Panc1 (cell line): Measurements from ENCODE around the gene MUC2. TPM values are rescaled to one million over a fixed set of nuclear protein-coding genes. Genes with fewer than 3 reads are reported as not detected.

Source experiments
- ATAC-seq: fragments of 200-7000 bp; cut with Tn5 transposase; 2 replicates; pipeline ENCODE4 v1.9.1; 2020; ENCODE audit warnings: mild to moderate bottlenecking, moderate library complexity
- BruUV-seq: library from RNA; stranded (reverse); fragments of 400-500 nt; replicated peaks from 2 replicates; lab custom pipeline; 2021; lab: Mats Ljungman, UMichigan
- CTCF ChIA-PET: fragments of 300-600 bp; sonication (Branson Sonifier 250); formaldehyde crosslinking; loops from one replicate; lab custom pipeline; 2022; ENCODE audit warnings: antibody characterized with exemption; lab: Charles Lee
- POLR2A ChIA-PET: fragments of 300-600 bp; sonication (Branson Sonifier 250); formaldehyde crosslinking; loops from one replicate; lab custom pipeline; 2022; ENCODE audit warnings: antibody characterized with exemption; lab: Charles Lee
- DNase-seq: peaks from one replicate; pipeline ENCODE4 v3.0.0-alpha.2; 2010; ENCODE audit warnings: low read depth, low spot score
- H3K27ac ChIP-seq: 2 replicates; pipeline ENCODE4 v1.5.1; 2011; ENCODE audit warnings: mild to moderate bottlenecking, low read length, inconsistent platforms
- H3K27me3 ChIP-seq: fragments of 200-500 bp; sonication (Bioruptor generic); 2 replicates; pipeline ENCODE4 v1.6.0; 2014; ENCODE audit warnings: low read length, inconsistent platforms; ENCODE audit not compliant: control insufficient read depth, insufficient read depth
- H3K36me3 ChIP-seq: fragments of 200-500 bp; sonication (Bioruptor generic); 2 replicates; pipeline ENCODE4 v1.5.1; 2014; ENCODE audit warnings: inconsistent platforms, mild to moderate bottlenecking, low read length, moderate library complexity; ENCODE audit not compliant: control insufficient read depth, insufficient read depth
- H3K4me1 ChIP-seq: 2 replicates; pipeline ENCODE4 v1.5.1; 2011; ENCODE audit warnings: inconsistent platforms, mild to moderate bottlenecking, low read length, moderate library complexity; ENCODE audit not compliant: control insufficient read depth, insufficient read depth
- H3K4me3 ChIP-seq, 2 experiments: 2 replicates each; pipeline ENCODE4 v1.5.1; 2011 to 2012; ENCODE audit warnings: low read depth in 2 of 2, low read length in 2 of 2, mild to moderate bottlenecking in 2 of 2, inconsistent platforms in 1 of 2, moderate library complexity in 1 of 2
- H3K9me3 ChIP-seq: fragments of 200-500 bp; sonication (Bioruptor generic); 2 replicates; pipeline ENCODE4 v1.5.1; 2014; ENCODE audit warnings: low read depth, mild to moderate bottlenecking, inconsistent platforms, low read length, moderate library complexity; ENCODE audit not compliant: control insufficient read depth, insufficient read depth
- POLR2AphosphoS5 ChIP-seq: IDR thresholded peaks from 2 replicates; pipeline ENCODE4 v1.6.1; 2012; ENCODE audit warnings: mild to moderate bottlenecking, low read depth, low read length, moderate library complexity
- SIN3A ChIP-seq: IDR thresholded peaks from 2 replicates; pipeline ENCODE4 v1.6.1; 2012; ENCODE audit warnings: low read depth, mild to moderate bottlenecking, low read length, moderate library complexity, borderline replicate concordance; ENCODE audit not compliant: insufficient read depth
- TCF7L2 ChIP-seq: IDR thresholded peaks from 2 replicates; pipeline ENCODE4 v1.6.1; 2011; ENCODE audit warnings: mild to moderate bottlenecking, low read depth, low read length, inconsistent platforms
- in situ Hi-C: cut with HindIII; loops from 2 replicates; pipeline ENCODE4 v1.10.0; 2016; ENCODE audit warnings: low sequenced_read_pairs, low pct_unique_long_range_greater_than_20kb
- intact Hi-C: fragments of 100-400 bp; cut with micrococcal nuclease; formaldehyde crosslinking; loops from one replicate; pipeline ENCODE4 v1.10.0; 2022; ENCODE audit not compliant: unreplicated experiment
- total RNA-seq: library from RNA; stranded (reverse); gene quantifications from one replicate; pipeline ENCODE4 v1.2.1, GENCODE V29; 2021; ENCODE audit not compliant: unreplicated experiment
- TF ChIP-seq, protein P1 (sequence below), 2 experiments: IDR thresholded peaks; 2 replicates each; pipeline ENCODE4 v1.6.1; 2011 to 2012; ENCODE audit warnings: low read depth in 2 of 2, control low read depth in 1 of 2, low read length in 1 of 2, mild to moderate bottlenecking in 1 of 2, moderate library complexity in 1 of 2; ENCODE audit not compliant: insufficient read depth in 1 of 2
- TF ChIP-seq, protein P2 (sequence below): fragments of 450-650 bp; IDR thresholded peaks from 2 replicates; pipeline ENCODE4 v1.5.1; 2017; ENCODE audit warnings: mild to moderate bottlenecking

The MUC2 gene
- total RNA-seq, 1 experiment from 2014 or later: 0.08 TPM

DNA sequence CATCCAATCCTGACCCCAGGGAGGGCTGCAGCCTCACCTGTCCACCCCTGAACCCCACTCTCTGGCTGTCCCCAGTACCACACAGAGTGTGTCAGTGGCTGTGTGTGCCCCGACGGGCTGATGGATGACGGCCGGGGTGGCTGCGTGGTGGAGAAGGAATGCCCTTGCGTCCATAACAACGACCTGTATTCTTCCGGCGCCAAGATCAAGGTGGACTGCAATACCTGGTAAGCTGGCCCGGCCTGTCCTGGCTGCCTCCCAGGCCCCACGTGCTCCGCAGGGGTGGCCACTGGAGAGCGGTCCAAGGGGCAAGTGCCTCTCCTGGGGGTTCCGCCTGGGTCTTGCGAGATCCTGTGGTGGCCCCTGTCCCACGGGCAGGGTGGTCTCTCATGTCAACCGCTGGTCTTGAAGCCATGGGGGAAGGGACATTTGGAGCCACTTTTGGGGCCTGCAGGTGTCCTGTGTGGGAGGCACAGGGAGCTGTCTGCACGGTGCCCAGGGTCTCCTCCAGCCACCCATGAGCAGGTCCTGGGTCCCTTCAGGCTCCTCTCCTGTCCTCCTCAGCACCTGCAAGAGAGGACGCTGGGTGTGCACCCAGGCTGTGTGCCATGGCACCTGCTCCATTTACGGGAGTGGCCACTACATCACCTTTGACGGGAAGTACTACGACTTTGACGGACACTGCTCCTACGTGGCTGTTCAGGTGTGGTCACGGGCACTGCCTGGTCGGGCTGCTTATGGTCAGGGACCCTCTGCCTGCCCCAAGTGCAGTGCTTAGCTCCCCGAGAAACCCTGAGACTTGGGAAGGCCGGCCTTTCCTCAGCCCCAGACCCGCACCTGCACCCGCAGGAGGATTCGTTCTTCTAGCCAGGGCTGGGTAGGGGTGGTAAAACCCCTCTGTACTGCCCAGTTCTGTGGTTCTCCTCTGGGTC, 11.8 kb downstream of the MUC2 start:
- H3K27me3 ChIP-seq: no peaks in the 10 kb centered on the region; the same call in 1 of the 2 replicates
- no peaks in the 10 kb centered on the region for H3K9me3 ChIP-seq
- no peak overlapping the region for H3K27ac ChIP-seq
- no peaks in the 10 kb centered on the region for H3K36me3 ChIP-seq
- ChIA-PET CTCF (no interaction called here), POLR2A (no interaction called here)
- BruUV-seq: no TSS peak
- DNase-seq (no peak), ATAC-seq (no peak)
- TF ChIP-seq POLR2AphosphoS5: no peak
- TF ChIP-seq, protein P1, sequence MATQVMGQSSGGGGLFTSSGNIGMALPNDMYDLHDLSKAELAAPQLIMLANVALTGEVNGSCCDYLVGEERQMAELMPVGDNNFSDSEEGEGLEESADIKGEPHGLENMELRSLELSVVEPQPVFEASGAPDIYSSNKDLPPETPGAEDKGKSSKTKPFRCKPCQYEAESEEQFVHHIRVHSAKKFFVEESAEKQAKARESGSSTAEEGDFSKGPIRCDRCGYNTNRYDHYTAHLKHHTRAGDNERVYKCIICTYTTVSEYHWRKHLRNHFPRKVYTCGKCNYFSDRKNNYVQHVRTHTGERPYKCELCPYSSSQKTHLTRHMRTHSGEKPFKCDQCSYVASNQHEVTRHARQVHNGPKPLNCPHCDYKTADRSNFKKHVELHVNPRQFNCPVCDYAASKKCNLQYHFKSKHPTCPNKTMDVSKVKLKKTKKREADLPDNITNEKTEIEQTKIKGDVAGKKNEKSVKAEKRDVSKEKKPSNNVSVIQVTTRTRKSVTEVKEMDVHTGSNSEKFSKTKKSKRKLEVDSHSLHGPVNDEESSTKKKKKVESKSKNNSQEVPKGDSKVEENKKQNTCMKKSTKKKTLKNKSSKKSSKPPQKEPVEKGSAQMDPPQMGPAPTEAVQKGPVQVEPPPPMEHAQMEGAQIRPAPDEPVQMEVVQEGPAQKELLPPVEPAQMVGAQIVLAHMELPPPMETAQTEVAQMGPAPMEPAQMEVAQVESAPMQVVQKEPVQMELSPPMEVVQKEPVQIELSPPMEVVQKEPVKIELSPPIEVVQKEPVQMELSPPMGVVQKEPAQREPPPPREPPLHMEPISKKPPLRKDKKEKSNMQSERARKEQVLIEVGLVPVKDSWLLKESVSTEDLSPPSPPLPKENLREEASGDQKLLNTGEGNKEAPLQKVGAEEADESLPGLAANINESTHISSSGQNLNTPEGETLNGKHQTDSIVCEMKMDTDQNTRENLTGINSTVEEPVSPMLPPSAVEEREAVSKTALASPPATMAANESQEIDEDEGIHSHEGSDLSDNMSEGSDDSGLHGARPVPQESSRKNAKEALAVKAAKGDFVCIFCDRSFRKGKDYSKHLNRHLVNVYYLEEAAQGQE (IDR thresholded peaks at IDR 0.05; ENCODE audit: insufficient read depth in 1 of 2, low read depth in 2 of 2, low read length in 1 of 2): no peak
- TF ChIP-seq, protein P2, sequence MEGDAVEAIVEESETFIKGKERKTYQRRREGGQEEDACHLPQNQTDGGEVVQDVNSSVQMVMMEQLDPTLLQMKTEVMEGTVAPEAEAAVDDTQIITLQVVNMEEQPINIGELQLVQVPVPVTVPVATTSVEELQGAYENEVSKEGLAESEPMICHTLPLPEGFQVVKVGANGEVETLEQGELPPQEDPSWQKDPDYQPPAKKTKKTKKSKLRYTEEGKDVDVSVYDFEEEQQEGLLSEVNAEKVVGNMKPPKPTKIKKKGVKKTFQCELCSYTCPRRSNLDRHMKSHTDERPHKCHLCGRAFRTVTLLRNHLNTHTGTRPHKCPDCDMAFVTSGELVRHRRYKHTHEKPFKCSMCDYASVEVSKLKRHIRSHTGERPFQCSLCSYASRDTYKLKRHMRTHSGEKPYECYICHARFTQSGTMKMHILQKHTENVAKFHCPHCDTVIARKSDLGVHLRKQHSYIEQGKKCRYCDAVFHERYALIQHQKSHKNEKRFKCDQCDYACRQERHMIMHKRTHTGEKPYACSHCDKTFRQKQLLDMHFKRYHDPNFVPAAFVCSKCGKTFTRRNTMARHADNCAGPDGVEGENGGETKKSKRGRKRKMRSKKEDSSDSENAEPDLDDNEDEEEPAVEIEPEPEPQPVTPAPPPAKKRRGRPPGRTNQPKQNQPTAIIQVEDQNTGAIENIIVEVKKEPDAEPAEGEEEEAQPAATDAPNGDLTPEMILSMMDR: no peak
- no peak for TF ChIP-seq SIN3A
- no peak for TF ChIP-seq TCF7L2
- H3K4me1 ChIP-seq: no peaks in the 10 kb centered on the region
- no peak overlapping the region for H3K4me3 ChIP-seq
- intact Hi-C loops: no loop called here
- in situ Hi-C loops: no loop called here

DNA sequence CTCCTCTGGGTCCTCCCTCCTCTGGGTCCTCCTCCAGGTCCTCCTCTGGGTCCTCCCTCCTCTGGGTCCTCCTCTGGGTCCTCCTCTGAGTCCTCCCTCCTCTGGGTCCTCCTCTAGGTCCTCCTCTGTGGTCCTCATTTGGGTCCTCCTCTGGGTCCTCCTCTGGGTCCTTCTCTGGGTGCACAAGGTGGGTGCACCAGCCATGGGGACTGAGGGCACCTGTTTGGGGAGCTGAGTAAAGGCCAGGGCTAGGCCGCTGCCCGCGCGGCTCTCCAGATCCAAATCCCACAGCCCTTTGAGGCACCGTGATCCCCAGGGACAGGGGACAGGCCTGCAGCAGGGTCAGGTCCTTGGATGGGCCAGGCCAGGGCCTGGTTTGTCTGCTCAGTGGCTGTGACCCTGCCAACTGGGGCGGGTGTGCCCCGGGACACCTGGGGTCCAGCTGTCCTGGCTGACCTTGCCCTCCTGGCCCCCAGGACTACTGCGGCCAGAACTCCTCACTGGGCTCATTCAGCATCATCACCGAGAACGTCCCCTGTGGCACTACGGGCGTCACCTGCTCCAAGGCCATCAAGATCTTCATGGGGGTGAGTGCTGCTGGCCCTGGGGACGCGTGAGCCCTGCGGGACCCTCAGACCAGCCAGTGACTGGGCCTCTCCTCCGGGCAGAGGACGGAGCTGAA, 12.7 kb downstream of the MUC2 start:
- ATAC-seq: no peak
- in situ Hi-C loops: no loop called here
- no TSS peak for BruUV-seq

More for the DNA sequence above, 12.7 kb downstream of the MUC2 start:
- ChIA-PET POLR2A (no interaction called here), CTCF (no interaction called here)
- no peak for TF ChIP-seq SIN3A
- TF ChIP-seq, protein P1 (IDR thresholded peaks at IDR 0.05; ENCODE audit: insufficient read depth in 1 of 2, low read depth in 2 of 2, low read length in 1 of 2): no peak
- no peak overlapping the region for H3K4me3 ChIP-seq
- no peak for DNase-seq
- no peaks in the 10 kb centered on the region for H3K9me3 ChIP-seq
- no peaks in the 10 kb centered on the region for H3K4me1 ChIP-seq
- no peaks in the 10 kb centered on the region; the same call in 1 of the 2 replicates for H3K27me3 ChIP-seq
- H3K27ac ChIP-seq: no peak overlapping the region
- intact Hi-C loops: no loop called here
- H3K36me3 ChIP-seq: no peaks in the 10 kb centered on the region
